SK-N-SH (cell line): Measurements from ENCODE around the gene CACFD1. TPM values are rescaled to one million over a fixed set of nuclear protein-coding genes. Genes with fewer than 3 reads are reported as not detected.

Experiments
- CTCF ChIA-PET: fragments of 300-600, 350-600 bp; formaldehyde crosslinking; extraction: SDS; loops from one replicate; lab custom pipeline; 2021; lab: Yijun Ruan, JAX
- POLR2A ChIA-PET: fragments of 350-600 bp; sonication (Branson Sonifier 250); formaldehyde crosslinking; extraction: SDS; loops from one replicate; lab custom pipeline; 2020; ENCODE audit warnings: antibody characterized with exemption, inconsistent platforms; lab: Yijun Ruan, JAX
- DNase-seq: peaks from one replicate; pipeline ENCODE4 v3.0.0; 2012
- H2AFZ ChIP-seq: fragments of 200-600 bp; sonication (generic); 2 replicates; pipeline ENCODE4 v1.8.1; 2016; ENCODE audit warnings: antibody characterized with exemption, mild to moderate bottlenecking, low read depth
- H3F3A ChIP-seq: fragments of 200-600 bp; sonication (generic); replicated peaks from 2 replicates; pipeline ENCODE3; 2016; ENCODE audit warnings: antibody characterized with exemption, mild to moderate bottlenecking; ENCODE audit not compliant: insufficient read depth
- H3K27ac ChIP-seq, 2 experiments: fragments of 200-500 bp in 1 of 2; fragments of 200-600 bp in 1 of 2; sonication (Bioruptor generic) in 1 of 2; sonication (generic), shearing (Covaris generic) in 1 of 2; 2 replicates each; pipeline versions ENCODE4 v1.5.1 to v1.6.1; 2014 to 2016; ENCODE audit warnings: low read depth in 2 of 2, inconsistent platforms in 1 of 2, low read length in 1 of 2, mild to moderate bottlenecking in 1 of 2, mixed read lengths in 1 of 2
- H3K27me3 ChIP-seq: fragments of 200-600 bp; sonication (generic), shearing (Covaris generic); 2 replicates; pipeline ENCODE4 v1.6.1; 2016; ENCODE audit warnings: mixed run types; ENCODE audit not compliant: insufficient read depth
- H3K36me3 ChIP-seq, 2 experiments: fragments of 200-500 bp in 1 of 2; fragments of 200-600 bp in 1 of 2; sonication (Bioruptor generic) in 1 of 2; sonication (generic) in 1 of 2; replicated peaks in 1 of 2; 2 replicates each; pipeline versions ENCODE3 to v1.5.1; 2014 to 2016; ENCODE audit warnings: low read length in 1 of 2, mild to moderate bottlenecking in 1 of 2; ENCODE audit not compliant: insufficient read depth in 2 of 2, control insufficient read depth in 1 of 2
- H3K4me1 ChIP-seq, 2 experiments: fragments of 200-500 bp in 1 of 2; fragments of 200-600 bp in 1 of 2; sonication (Bioruptor generic) in 1 of 2; sonication (generic), shearing (Covaris generic) in 1 of 2; 2 replicates each; pipeline versions ENCODE4 v1.5.1 to v1.6.1; 2014 to 2016; ENCODE audit warnings: low read depth in 1 of 2, low read length in 1 of 2, mixed run types in 1 of 2; ENCODE audit not compliant: insufficient read depth in 2 of 2, control insufficient read depth in 1 of 2
- H3K4me2 ChIP-seq: fragments of 200-600 bp; sonication (generic), shearing (Covaris generic); 2 replicates; pipeline ENCODE4 v1.6.1; 2017; ENCODE audit warnings: mixed run types
- H3K4me3 ChIP-seq, 2 experiments: fragments of 200-500 bp in 1 of 2; fragments of 200-600 bp in 1 of 2; sonication (Bioruptor generic) in 1 of 2; sonication (generic), shearing (Covaris generic) in 1 of 2; 2 replicates each; pipeline versions ENCODE4 v1.5.1 to v1.8.1; 2014 to 2016; ENCODE audit warnings: low read depth in 2 of 2, inconsistent platforms in 1 of 2, low read length in 1 of 2, mild to moderate bottlenecking in 1 of 2, mixed read lengths in 1 of 2, moderate library complexity in 1 of 2
- H3K79me2 ChIP-seq: fragments of 200-600 bp; sonication (generic); 2 replicates; pipeline ENCODE4 v1.8.1; 2017; ENCODE audit warnings: mild to moderate bottlenecking; ENCODE audit not compliant: insufficient read depth
- H3K9ac ChIP-seq: fragments of 200-600 bp; sonication (generic); 2 replicates; pipeline ENCODE4 v1.6.1; 2017; ENCODE audit warnings: mixed run types
- H3K9me2 ChIP-seq: fragments of 200-600 bp; sonication (generic); 2 replicates; pipeline ENCODE4 v1.6.1; 2017; ENCODE audit warnings: mixed run types
- H3K9me3 ChIP-seq: fragments of 200-600 bp; sonication (generic); 2 replicates; pipeline ENCODE4 v1.6.1; 2017; ENCODE audit warnings: mixed run types, mild to moderate bottlenecking, moderate library complexity
- H4K20me1 ChIP-seq: fragments of 200-600 bp; sonication (generic); 2 replicates; pipeline ENCODE4 v1.6.1; 2017; ENCODE audit warnings: mild to moderate bottlenecking, mixed run types; ENCODE audit not compliant: insufficient read depth
- ELF1 ChIP-seq: IDR thresholded peaks from 2 replicates; pipeline ENCODE4 v1.4.0; 2012
- FOSL2 ChIP-seq: IDR thresholded peaks from 2 replicates; pipeline ENCODE4 v1.4.0; 2012; ENCODE audit warnings: low read depth, mild to moderate bottlenecking, moderate library complexity, borderline replicate concordance
- FOXJ3 ChIP-seq: sonication (generic); formaldehyde crosslinking; IDR thresholded peaks from 2 replicates; pipeline ENCODE4 v1.5.1; 2020; ENCODE audit warnings: mild to moderate bottlenecking, missing genetic modification reagents
- GABPA ChIP-seq: IDR thresholded peaks from 2 replicates; pipeline ENCODE4 v1.4.0; 2012; ENCODE audit warnings: low read depth, mild to moderate bottlenecking
- GATA2 ChIP-seq: sonication (generic); formaldehyde crosslinking; IDR thresholded peaks from 2 replicates; pipeline ENCODE4 v1.5.0; 2020; ENCODE audit warnings: mild to moderate bottlenecking, missing genetic modification reagents
- MEF2A ChIP-seq: IDR thresholded peaks from 2 replicates; pipeline ENCODE4 v1.4.0; 2012; ENCODE audit warnings: low read depth, borderline replicate concordance
- NFIC ChIP-seq: IDR thresholded peaks from 2 replicates; pipeline ENCODE4 v1.4.0; 2012; ENCODE audit warnings: borderline replicate concordance
- POLR2AphosphoS5 ChIP-seq: IDR thresholded peaks from 2 replicates; pipeline ENCODE4 v1.6.1; 2012; ENCODE audit warnings: low read depth, low read length
- RAD21 ChIP-seq: IDR thresholded peaks from 2 replicates; pipeline ENCODE4 v1.6.1; 2012; ENCODE audit warnings: mild to moderate bottlenecking, low read length
- RFX5 ChIP-seq: IDR thresholded peaks from 2 replicates; pipeline ENCODE4 v1.6.1; 2012; ENCODE audit warnings: mild to moderate bottlenecking, improper control_type of control experiment, low read length
- RXRA ChIP-seq: IDR thresholded peaks from 2 replicates; pipeline ENCODE4 v1.4.0; 2012; ENCODE audit warnings: low read depth, mild to moderate bottlenecking, borderline replicate concordance
- SIN3A ChIP-seq: IDR thresholded peaks from 2 replicates; pipeline ENCODE4 v1.6.1; 2012; ENCODE audit warnings: low read depth, mild to moderate bottlenecking, low read length, moderate library complexity, borderline replicate concordance
- TAF1 ChIP-seq: IDR thresholded peaks from 2 replicates; pipeline ENCODE4 v1.6.1; 2012; ENCODE audit warnings: low read depth, mild to moderate bottlenecking, low read length, moderate library complexity, borderline replicate concordance
- WGBS: methylation state at CpG from one replicate; pipeline ENCODE4 v1.1.6; 2017; ENCODE audit warnings: low lambda C conversion rate; 5-methylcytosine and 5-hydroxymethylcytosine counted together
- polyA plus RNA-seq, 3 experiments: library from polyadenylated mRNA; depleted of rRNA; stranded (reverse); fragments of >200 nt; gene quantifications; 2 replicates each; pipeline ENCODE4 v1.2.3, GENCODE V29; 2012
- TF ChIP-seq, protein P1 (sequence below): IDR thresholded peaks from 2 replicates; pipeline ENCODE4 v1.4.0; 2012; ENCODE audit warnings: low read depth, borderline replicate concordance
- TF ChIP-seq, protein P2 (sequence below): fragments of 150-350 bp; IDR thresholded peaks from 2 replicates; pipeline ENCODE4 v1.6.1; 2017; ENCODE audit warnings: antibody characterized with exemption, low read length, low read depth, borderline replicate concordance
- TF ChIP-seq, protein P3 (sequence below): fragments of 200-600 bp; sonication (generic); IDR thresholded peaks from 2 replicates; pipeline ENCODE4 v1.6.1; 2017; ENCODE audit warnings: antibody characterized with exemption, mild to moderate bottlenecking, moderate library complexity

CACFD1 gene
- polyA plus RNA-seq, 1 of the 3 experiments (the other 2 are of a cell fraction), result 16.8 TPM

DNA sequence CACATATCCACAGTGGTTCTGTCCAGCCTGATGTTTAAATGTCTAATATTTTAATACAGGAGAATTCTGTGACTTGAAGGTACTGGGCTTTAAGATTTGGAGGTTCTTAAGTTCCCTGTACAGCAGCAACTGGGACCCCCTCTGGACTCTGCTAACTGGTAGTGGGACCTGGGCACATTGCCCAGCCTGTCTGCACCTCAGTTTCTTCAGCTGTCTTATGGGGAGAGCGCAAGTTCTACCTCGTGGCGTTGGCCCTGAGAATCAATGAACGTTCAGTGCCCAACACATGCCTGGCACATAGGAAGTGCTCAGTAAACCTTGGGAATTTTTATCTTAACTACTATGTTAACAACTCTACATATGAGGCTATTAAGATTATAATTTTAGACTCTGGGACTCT lies 17.7 kb downstream of the CACFD1 start:
- Histone ChIP-seq H2AFZ (no peak overlapping the region), H3K4me1 (peaks cover 0 to 29% of the 10 kb centered on the region in 2 experiments; a peak in 1 of 4 replicates), H3K9me2 (no peaks in the 10 kb centered on the region), H3K9ac (no peak overlapping the region), H3F3A (no peaks in the 10 kb centered on the region), H3K27me3 (no peaks in the 10 kb centered on the region), H3K4me2 (peak overlapping the region; percentile 98), H3K27ac (no peak overlapping the region), H3K4me3 (peak overlapping the region in 1 of 2 experiments; percentile 84; a peak in 1 of 4 replicates), H3K79me2 (peaks cover 12% of the 10 kb centered on the region; the same call in 1 of the 2 replicates)
- 86% methylated on average over 4 of the region's 4 CpGs for WGBS
- ChIA-PET CTCF (interaction anchor here (1.1 kb wide), 1 partner anchor 9 kb away, joined by 5 read pairs; no protein-coding TSS in a partner anchor), POLR2A (interaction anchor here (1.7 to 2.3 kb wide), 3 partner anchors 8 to 18 kb away, joined by 5 to 15 read pairs (median 8); partner anchors contain the start of gene CACFD1)
- DNase-seq, result no peak
- no peak for TF ChIP-seq FOSL2
- TF ChIP-seq NFIC, result no peak
- no peak for TF ChIP-seq RXRA
- TF ChIP-seq, protein P1, sequence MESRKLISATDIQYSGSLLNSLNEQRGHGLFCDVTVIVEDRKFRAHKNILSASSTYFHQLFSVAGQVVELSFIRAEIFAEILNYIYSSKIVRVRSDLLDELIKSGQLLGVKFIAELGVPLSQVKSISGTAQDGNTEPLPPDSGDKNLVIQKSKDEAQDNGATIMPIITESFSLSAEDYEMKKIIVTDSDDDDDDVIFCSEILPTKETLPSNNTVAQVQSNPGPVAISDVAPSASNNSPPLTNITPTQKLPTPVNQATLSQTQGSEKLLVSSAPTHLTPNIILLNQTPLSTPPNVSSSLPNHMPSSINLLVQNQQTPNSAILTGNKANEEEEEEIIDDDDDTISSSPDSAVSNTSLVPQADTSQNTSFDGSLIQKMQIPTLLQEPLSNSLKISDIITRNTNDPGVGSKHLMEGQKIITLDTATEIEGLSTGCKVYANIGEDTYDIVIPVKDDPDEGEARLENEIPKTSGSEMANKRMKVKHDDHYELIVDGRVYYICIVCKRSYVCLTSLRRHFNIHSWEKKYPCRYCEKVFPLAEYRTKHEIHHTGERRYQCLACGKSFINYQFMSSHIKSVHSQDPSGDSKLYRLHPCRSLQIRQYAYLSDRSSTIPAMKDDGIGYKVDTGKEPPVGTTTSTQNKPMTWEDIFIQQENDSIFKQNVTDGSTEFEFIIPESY, result no peak
- TF ChIP-seq, protein P2, sequence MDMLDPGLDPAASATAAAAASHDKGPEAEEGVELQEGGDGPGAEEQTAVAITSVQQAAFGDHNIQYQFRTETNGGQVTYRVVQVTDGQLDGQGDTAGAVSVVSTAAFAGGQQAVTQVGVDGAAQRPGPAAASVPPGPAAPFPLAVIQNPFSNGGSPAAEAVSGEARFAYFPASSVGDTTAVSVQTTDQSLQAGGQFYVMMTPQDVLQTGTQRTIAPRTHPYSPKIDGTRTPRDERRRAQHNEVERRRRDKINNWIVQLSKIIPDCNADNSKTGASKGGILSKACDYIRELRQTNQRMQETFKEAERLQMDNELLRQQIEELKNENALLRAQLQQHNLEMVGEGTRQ, result no peak
- TF ChIP-seq GABPA, result no peak
- no peak for TF ChIP-seq GATA2 (CRISPR knock-in tag)
- TF ChIP-seq POLR2AphosphoS5, result no peak
- TF ChIP-seq, all 33 proteins: peak for 0
- Histone ChIP-seq H3K36me3 (peaks cover 0 to 20% of the 10 kb centered on the region in 2 experiments), H3K9me3 (no peaks in the 10 kb centered on the region), H4K20me1 (no peaks in the 10 kb centered on the region)

DNA sequence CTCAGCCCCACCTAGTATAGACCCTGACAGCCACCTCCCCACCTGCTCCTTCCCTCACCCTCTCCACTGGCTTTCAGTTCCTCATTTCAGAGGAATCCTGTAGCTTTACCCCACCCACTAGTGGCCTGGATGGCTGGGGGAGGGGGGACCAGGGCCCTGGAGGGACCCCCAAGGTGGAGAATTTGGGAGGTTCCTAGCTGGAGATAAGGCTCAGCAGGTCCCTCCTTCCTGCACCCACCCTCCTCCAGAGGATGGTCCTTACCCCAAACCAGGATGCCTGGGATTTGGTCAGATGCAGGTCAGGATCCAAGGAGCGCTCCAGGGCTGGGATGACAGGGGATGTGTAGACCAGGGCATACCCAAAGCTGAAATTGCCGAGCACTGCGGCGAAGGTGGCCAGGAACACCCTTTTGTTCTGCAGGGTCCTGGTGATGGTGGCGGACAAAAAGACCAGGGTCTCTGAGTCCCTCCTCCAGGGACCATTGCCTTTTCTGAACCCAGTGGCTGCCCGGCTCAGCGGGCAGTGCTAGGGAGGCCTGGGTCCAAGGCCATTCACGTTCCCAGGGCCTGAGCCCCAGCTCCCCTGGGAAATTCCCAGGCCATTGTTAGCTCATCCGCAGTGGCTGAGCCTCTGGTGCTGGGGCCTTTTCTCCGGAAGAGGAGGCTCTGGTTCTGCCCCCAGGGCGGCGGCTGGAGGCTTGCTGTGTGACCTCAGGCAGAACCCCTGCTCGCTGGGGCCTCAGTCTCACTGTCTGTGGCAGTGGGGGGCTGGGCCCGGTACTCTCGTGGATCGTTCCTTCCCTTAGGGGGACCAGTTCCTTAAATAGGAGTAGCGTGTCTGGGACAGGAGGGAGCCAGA lies 18.4 kb downstream of the CACFD1 start:
- ChIA-PET CTCF (interaction anchor here (0.6 to 1.5 kb wide), 10 partner anchors 8 to 150 kb away, joined by 3 to 5 read pairs (median 3); partner anchors contain the start of genes SURF1 and SURF2), POLR2A (interaction anchor here (0.6 to 2.3 kb wide), 8 partner anchors 9 to 88 kb away, joined by 3 to 15 read pairs (median 4); partner anchors contain the start of gene CACFD1)
- Histone ChIP-seq H3K4me3 (peak overlapping the region; percentile 66 to 84), H3K36me3 (peaks cover 0 to 20% of the 10 kb centered on the region in 2 experiments), H3K27ac (peak overlapping the region in 1 of 2 experiments; percentile 73; a peak in 2 of 4 replicates), H3K27me3 (no peaks in the 10 kb centered on the region), H3F3A (no peaks in the 10 kb centered on the region), H3K9me3 (no peaks in the 10 kb centered on the region), H3K9ac (peak overlapping the region; percentile 82), H4K20me1 (no peaks in the 10 kb centered on the region), H2AFZ (peak overlapping the region; percentile 86), H3K4me2 (peak overlapping the region; percentile 98), H3K9me2 (no peaks in the 10 kb centered on the region), H3K79me2 (peaks cover 12% of the 10 kb centered on the region; the same call in 1 of the 2 replicates), H3K4me1 (peaks cover 0 to 29% of the 10 kb centered on the region in 2 experiments; a peak in 1 of 4 replicates)
- DNase-seq, result no peak
- 48% methylated on average over 10 of the region's 17 CpGs for whole genome bisulfite sequencing
- TF ChIP-seq, protein P1, result no peak
- TF ChIP-seq RFX5, result no peak
- no peak for TF ChIP-seq MEF2A
- no peak for TF ChIP-seq SIN3A
- TF ChIP-seq RAD21, result no peak
- no peak for TF ChIP-seq FOXJ3 (CRISPR knock-in tag)
- TF ChIP-seq NFIC, result no peak
- no peak for TF ChIP-seq ELF1
- TF ChIP-seq TAF1, result no peak
- TF ChIP-seq, protein P3, sequence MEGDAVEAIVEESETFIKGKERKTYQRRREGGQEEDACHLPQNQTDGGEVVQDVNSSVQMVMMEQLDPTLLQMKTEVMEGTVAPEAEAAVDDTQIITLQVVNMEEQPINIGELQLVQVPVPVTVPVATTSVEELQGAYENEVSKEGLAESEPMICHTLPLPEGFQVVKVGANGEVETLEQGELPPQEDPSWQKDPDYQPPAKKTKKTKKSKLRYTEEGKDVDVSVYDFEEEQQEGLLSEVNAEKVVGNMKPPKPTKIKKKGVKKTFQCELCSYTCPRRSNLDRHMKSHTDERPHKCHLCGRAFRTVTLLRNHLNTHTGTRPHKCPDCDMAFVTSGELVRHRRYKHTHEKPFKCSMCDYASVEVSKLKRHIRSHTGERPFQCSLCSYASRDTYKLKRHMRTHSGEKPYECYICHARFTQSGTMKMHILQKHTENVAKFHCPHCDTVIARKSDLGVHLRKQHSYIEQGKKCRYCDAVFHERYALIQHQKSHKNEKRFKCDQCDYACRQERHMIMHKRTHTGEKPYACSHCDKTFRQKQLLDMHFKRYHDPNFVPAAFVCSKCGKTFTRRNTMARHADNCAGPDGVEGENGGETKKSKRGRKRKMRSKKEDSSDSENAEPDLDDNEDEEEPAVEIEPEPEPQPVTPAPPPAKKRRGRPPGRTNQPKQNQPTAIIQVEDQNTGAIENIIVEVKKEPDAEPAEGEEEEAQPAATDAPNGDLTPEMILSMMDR, result no peak
